Neural cell (in vitro differentiated cells): ENCODE measurements around the gene GALNT1. TPM values are rescaled to one million over a fixed set of nuclear protein-coding genes. Genes with fewer than 3 reads are reported as not detected.

ENCODE experiments used
- H2AFZ ChIP-seq: fragments of 200-600, 300-800 bp; sonication (generic), shearing (Covaris generic); 2 replicates; pipeline ENCODE4 v1.6.0; 2014; ENCODE audit warnings: low read depth, mild to moderate bottlenecking, antibody characterized with exemption, low read length, moderate library complexity
- H3F3A ChIP-seq: fragments of 200-600 bp; shearing (Covaris generic); 2 replicates; pipeline ENCODE4 v1.6.1; 2016; ENCODE audit warnings: mild to moderate bottlenecking, moderate library complexity, mixed read lengths, antibody characterized with exemption, low read length; ENCODE audit not compliant: insufficient read depth, poor library complexity, severe bottlenecking
- H3K27ac ChIP-seq: fragments of 200-600, 300-800 bp; sonication (generic), shearing (Covaris generic); 2 replicates; pipeline ENCODE4 v1.5.1; 2014; ENCODE audit warnings: mild to moderate bottlenecking, low read length, moderate library complexity
- H3K27me3 ChIP-seq: fragments of 300-800, 200-600 bp; sonication (generic), shearing (Covaris generic); 2 replicates; pipeline ENCODE4 v1.6.0; 2014; ENCODE audit warnings: mild to moderate bottlenecking, low read depth, low read length, moderate library complexity; ENCODE audit not compliant: insufficient read depth
- H3K36me3 ChIP-seq: fragments of 300-800, 200-600 bp; sonication (generic), shearing (Covaris generic); 2 replicates; pipeline ENCODE4 v1.5.1; 2014; ENCODE audit warnings: mild to moderate bottlenecking, antibody characterized with exemption, low read length, moderate library complexity; ENCODE audit not compliant: insufficient read depth
- H3K4me2 ChIP-seq: fragments of 300-800, 200-600 bp; sonication (generic), shearing (Covaris generic); 2 replicates; pipeline ENCODE4 v1.6.0; 2014; ENCODE audit warnings: mild to moderate bottlenecking, low read length
- H3K4me3 ChIP-seq: fragments of 300-800, 200-600 bp; sonication (generic), shearing (Covaris generic); 2 replicates; pipeline ENCODE4 v1.5.1; 2014; ENCODE audit warnings: mild to moderate bottlenecking, low read length, moderate library complexity
- H3K79me2 ChIP-seq: fragments of 200-600 bp; shearing (Covaris generic); replicated peaks from 2 replicates; pipeline ENCODE4 v1.6.0; 2014; ENCODE audit warnings: mild to moderate bottlenecking, low read length, moderate library complexity; ENCODE audit not compliant: insufficient read depth
- H3K9ac ChIP-seq: fragments of 300-800, 200-600 bp; sonication (generic), shearing (Covaris generic); 2 replicates; pipeline ENCODE4 v1.6.1; 2016; ENCODE audit warnings: mild to moderate bottlenecking, low read length, mixed read lengths
- H3K9me2 ChIP-seq: fragments of 200-600 bp; shearing (Covaris generic); 2 replicates; pipeline ENCODE4 v1.6.1; 2016; ENCODE audit warnings: mild to moderate bottlenecking, low read length, mixed read lengths; ENCODE audit not compliant: insufficient read depth
- H3K9me3 ChIP-seq: fragments of 200-600, 300-800 bp; sonication (generic), shearing (Covaris generic); 2 replicates; pipeline ENCODE4 v1.6.1; 2016; ENCODE audit warnings: mild to moderate bottlenecking, mixed run types, low read length, moderate library complexity, mixed read lengths
- H4K20me1 ChIP-seq: fragments of 200-600 bp; shearing (Covaris generic); 2 replicates; pipeline ENCODE4 v1.6.1; 2016; ENCODE audit warnings: mild to moderate bottlenecking, mixed run types; ENCODE audit not compliant: insufficient read depth
- EP300 ChIP-seq: fragments of 450-650 bp; conservative IDR thresholded peaks from 2 replicates; pipeline ENCODE4 v1.6.1; 2014; ENCODE audit warnings: antibody characterized with exemption, mild to moderate bottlenecking, moderate library complexity; ENCODE audit not compliant: poor library complexity, severe bottlenecking
- EZH2 ChIP-seq: fragments of 200-600, 300-800 bp; shearing (Covaris generic), sonication (generic); IDR thresholded peaks from 2 replicates; pipeline ENCODE4 v1.6.1; 2014; ENCODE audit warnings: antibody characterized with exemption, low read length, borderline replicate concordance, mild to moderate bottlenecking; ENCODE audit not compliant: insufficient read depth, poor library complexity, severe bottlenecking
- MXI1 ChIP-seq: fragments of 450-650 bp; conservative IDR thresholded peaks from 2 replicates; pipeline ENCODE4 v1.6.1; 2014; ENCODE audit warnings: antibody characterized with exemption, mild to moderate bottlenecking; ENCODE audit not compliant: poor library complexity, severe bottlenecking
- POLR2AphosphoS5 ChIP-seq: IDR thresholded peaks from 2 replicates; pipeline ENCODE4 v1.6.1; 2012
- RAD21 ChIP-seq: fragments of 450-650 bp; conservative IDR thresholded peaks from 2 replicates; pipeline ENCODE4 v1.6.1; 2014; ENCODE audit warnings: antibody characterized with exemption, mild to moderate bottlenecking, moderate library complexity
- SMC3 ChIP-seq: fragments of 450-650 bp; conservative IDR thresholded peaks from 2 replicates; pipeline ENCODE4 v1.6.1; 2014; ENCODE audit warnings: antibody characterized with exemption, mild to moderate bottlenecking, moderate library complexity; ENCODE audit not compliant: poor library complexity
- TAF1 ChIP-seq: IDR thresholded peaks from 2 replicates; pipeline ENCODE4 v1.6.1; 2012; ENCODE audit warnings: low read depth
- polyA plus RNA-seq: library from polyadenylated mRNA; depleted of rRNA; stranded (reverse); fragments of >200 nt; gene quantifications from 2 replicates; pipeline ENCODE4 v1.2.3, GENCODE V29; 2014
- TF ChIP-seq, protein P1 (sequence below): fragments of 450-650 bp; IDR thresholded peaks from 2 replicates; pipeline ENCODE4 v1.5.1; 2014; ENCODE audit warnings: antibody characterized with exemption, mild to moderate bottlenecking, moderate library complexity; ENCODE audit not compliant: poor library complexity, severe bottlenecking
- TF ChIP-seq, protein P2 (sequence below): IDR thresholded peaks from 2 replicates; pipeline ENCODE4 v1.6.1; 2012; ENCODE audit warnings: borderline replicate concordance

Gene GALNT1
- polyA plus RNA-seq, 1 donor from 2014 or later: 103 TPM

DNA sequence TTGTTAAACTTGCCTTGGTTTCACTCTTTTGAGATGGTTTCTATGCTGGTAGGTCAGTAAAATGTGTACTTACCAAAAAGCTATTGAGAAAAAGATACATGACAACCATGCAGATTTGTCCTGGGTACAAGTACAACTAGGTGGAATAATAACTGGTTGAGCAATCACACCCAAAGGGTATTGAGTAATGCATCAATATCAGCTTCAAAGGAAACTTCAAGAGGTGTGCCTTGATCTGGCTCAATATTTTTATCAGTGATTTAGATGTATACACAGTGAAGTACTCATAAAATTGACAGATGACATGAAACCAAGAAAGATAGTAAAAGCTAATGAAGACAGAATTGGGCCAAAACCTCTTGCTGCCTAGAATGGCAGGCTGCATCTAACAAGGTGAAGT is 21.7 kb upstream of the GALNT1 start:
- no peak overlapping the region for H3K4me3 ChIP-seq
- H4K20me1 ChIP-seq: no peaks in the 10 kb centered on the region
- no peak overlapping the region for H2AFZ ChIP-seq
- no peak overlapping the region for H3K4me2 ChIP-seq
- no peaks in the 10 kb centered on the region for H3K27me3 ChIP-seq
- TF ChIP-seq, protein P1, sequence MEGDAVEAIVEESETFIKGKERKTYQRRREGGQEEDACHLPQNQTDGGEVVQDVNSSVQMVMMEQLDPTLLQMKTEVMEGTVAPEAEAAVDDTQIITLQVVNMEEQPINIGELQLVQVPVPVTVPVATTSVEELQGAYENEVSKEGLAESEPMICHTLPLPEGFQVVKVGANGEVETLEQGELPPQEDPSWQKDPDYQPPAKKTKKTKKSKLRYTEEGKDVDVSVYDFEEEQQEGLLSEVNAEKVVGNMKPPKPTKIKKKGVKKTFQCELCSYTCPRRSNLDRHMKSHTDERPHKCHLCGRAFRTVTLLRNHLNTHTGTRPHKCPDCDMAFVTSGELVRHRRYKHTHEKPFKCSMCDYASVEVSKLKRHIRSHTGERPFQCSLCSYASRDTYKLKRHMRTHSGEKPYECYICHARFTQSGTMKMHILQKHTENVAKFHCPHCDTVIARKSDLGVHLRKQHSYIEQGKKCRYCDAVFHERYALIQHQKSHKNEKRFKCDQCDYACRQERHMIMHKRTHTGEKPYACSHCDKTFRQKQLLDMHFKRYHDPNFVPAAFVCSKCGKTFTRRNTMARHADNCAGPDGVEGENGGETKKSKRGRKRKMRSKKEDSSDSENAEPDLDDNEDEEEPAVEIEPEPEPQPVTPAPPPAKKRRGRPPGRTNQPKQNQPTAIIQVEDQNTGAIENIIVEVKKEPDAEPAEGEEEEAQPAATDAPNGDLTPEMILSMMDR: no peak
- TF ChIP-seq MXI1 (no peak), POLR2AphosphoS5 (no peak), EZH2 (no peak), TAF1 (no peak), RAD21 (no peak), EP300 (no peak)
- TF ChIP-seq, protein P2, sequence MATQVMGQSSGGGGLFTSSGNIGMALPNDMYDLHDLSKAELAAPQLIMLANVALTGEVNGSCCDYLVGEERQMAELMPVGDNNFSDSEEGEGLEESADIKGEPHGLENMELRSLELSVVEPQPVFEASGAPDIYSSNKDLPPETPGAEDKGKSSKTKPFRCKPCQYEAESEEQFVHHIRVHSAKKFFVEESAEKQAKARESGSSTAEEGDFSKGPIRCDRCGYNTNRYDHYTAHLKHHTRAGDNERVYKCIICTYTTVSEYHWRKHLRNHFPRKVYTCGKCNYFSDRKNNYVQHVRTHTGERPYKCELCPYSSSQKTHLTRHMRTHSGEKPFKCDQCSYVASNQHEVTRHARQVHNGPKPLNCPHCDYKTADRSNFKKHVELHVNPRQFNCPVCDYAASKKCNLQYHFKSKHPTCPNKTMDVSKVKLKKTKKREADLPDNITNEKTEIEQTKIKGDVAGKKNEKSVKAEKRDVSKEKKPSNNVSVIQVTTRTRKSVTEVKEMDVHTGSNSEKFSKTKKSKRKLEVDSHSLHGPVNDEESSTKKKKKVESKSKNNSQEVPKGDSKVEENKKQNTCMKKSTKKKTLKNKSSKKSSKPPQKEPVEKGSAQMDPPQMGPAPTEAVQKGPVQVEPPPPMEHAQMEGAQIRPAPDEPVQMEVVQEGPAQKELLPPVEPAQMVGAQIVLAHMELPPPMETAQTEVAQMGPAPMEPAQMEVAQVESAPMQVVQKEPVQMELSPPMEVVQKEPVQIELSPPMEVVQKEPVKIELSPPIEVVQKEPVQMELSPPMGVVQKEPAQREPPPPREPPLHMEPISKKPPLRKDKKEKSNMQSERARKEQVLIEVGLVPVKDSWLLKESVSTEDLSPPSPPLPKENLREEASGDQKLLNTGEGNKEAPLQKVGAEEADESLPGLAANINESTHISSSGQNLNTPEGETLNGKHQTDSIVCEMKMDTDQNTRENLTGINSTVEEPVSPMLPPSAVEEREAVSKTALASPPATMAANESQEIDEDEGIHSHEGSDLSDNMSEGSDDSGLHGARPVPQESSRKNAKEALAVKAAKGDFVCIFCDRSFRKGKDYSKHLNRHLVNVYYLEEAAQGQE: no peak
- H3K79me2 ChIP-seq: no peaks in the 10 kb centered on the region
- no peaks in the 10 kb centered on the region for H3K36me3 ChIP-seq
- no peaks in the 10 kb centered on the region for H3K9me2 ChIP-seq
- no peaks in the 10 kb centered on the region for H3F3A ChIP-seq
- no peak overlapping the region for H3K27ac ChIP-seq
- no peak overlapping the region for H3K9ac ChIP-seq
- H3K9me3 ChIP-seq: no peaks in the 10 kb centered on the region

DNA sequence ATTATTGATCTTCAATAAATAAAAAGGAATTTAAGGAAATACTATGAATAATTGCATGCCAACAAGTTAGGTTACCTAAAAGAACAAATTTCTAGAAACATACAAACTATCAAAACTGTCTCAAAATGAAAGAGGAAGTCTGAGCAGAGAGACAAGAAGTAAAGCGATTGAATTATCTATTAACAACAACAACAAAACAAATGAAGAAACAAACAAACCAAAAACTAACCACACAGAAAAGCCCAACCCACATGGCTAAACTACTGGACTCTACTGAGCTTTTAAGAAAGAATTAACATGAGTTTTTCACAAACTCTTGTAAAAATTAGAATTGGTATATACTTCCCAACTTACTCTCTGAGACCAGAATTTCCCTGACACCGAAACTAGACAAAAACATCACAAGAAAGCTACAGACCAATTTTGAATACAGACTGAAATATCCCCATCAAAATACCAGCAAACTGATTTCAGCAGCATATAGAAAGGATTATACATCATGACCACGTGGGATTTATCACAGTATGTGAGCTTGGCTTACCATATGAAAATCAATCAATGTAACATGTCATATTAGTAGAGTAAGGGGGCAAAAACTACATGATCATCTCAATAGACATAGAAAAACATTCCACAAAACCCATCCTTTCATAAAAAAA is 16.6 kb upstream of the GALNT1 start:
- Histone ChIP-seq H3K9me3 (no peaks in the 10 kb centered on the region), H3K4me2 (no peak overlapping the region), H3K79me2 (no peaks in the 10 kb centered on the region), H3K27me3 (no peaks in the 10 kb centered on the region), H3K27ac (no peak overlapping the region), H3K36me3 (no peaks in the 10 kb centered on the region), H3K4me3 (no peak overlapping the region), H4K20me1 (no peaks in the 10 kb centered on the region), H2AFZ (no peak overlapping the region), H3K9ac (no peak overlapping the region), H3F3A (no peaks in the 10 kb centered on the region), H3K9me2 (no peaks in the 10 kb centered on the region)
- no peak for TF ChIP-seq POLR2AphosphoS5
- no peak for TF ChIP-seq EP300
- TF ChIP-seq TAF1: no peak
- TF ChIP-seq SMC3: no peak
- TF ChIP-seq, protein P1: no peak
- TF ChIP-seq MXI1: no peak
- TF ChIP-seq, protein P2: no peak
- no peak for TF ChIP-seq RAD21
- no peak for TF ChIP-seq EZH2
